ENCODE data around the gene HTR2B.

HTR2B gene

GRCh38 chr2:231115651-231116050, 9.2 kb downstream of the HTR2B start:
- H3K27ac ChIP-seq (ENCODE audit: insufficient read depth in 1 of 2, low read depth in 1 of 2, low read length in 2 of 2, poor library complexity in 1 of 2, severe bottlenecking in 2 of 2): no peak overlapping the region

GRCh38 chr2:231113489-231113888, 11.4 kb downstream of the HTR2B start:
- H3K36me3 ChIP-seq (ENCODE audit: control insufficient read depth in 4 of 4, insufficient read depth in 4 of 4, low read length in 3 of 4): peaks cover 0 to 25% (median 9%) of the 10 kb centered on the region in 4 experiments
- POLR2A ChIA-PET: no interaction called here
- no peak overlapping the region for H3K27ac ChIP-seq (ENCODE audit: insufficient read depth in 1 of 2, low read depth in 1 of 2, low read length in 2 of 2, poor library complexity in 1 of 2, severe bottlenecking in 2 of 2)
- no peak overlapping the region for H3K4me3 ChIP-seq (ENCODE audit: control insufficient read depth in 1 of 7, extremely low read depth in 1 of 7, insufficient read depth in 4 of 7, low read depth in 2 of 7, low read length in 6 of 7)
- DNase-seq: no peak
- H3K27me3 ChIP-seq (replicated peaks in 2 of 5; ENCODE audit: control insufficient read depth in 4 of 5, insufficient read depth in 5 of 5, low read length in 4 of 5): no peaks in the 10 kb centered on the region
- WGBS (ENCODE audit: insufficient coverage): no CpG with 5 or more reads among the region's 5 CpGs
- H3K4me1 ChIP-seq (ENCODE audit: control extremely low read depth in 1 of 4, control insufficient read depth in 4 of 4, insufficient read depth in 4 of 4, low read length in 3 of 4): no peaks in the 10 kb centered on the region
- CTCF ChIA-PET: no interaction called here
- H3K9me3 ChIP-seq (ENCODE audit: control extremely low read depth in 1 of 5, control insufficient read depth in 4 of 5, insufficient read depth in 2 of 5, low read depth in 1 of 5, low read length in 4 of 5): no peaks in the 10 kb centered on the region

More at GRCh38 chr2:231115651-231116050, 9.2 kb downstream of the HTR2B start:
- ChIA-PET POLR2A (no interaction called here), CTCF (interaction anchor here (1.4 kb wide), 1 partner anchor 14 kb away, joined by 3 read pairs; no protein-coding TSS in a partner anchor)
- H3K4me3 ChIP-seq (ENCODE audit: control insufficient read depth in 1 of 7, extremely low read depth in 1 of 7, insufficient read depth in 4 of 7, low read depth in 2 of 7, low read length in 6 of 7): no peak overlapping the region
- H3K36me3 ChIP-seq (ENCODE audit: control insufficient read depth in 4 of 4, insufficient read depth in 4 of 4, low read length in 3 of 4): peaks cover 0 to 15% (median 3%) of the 10 kb centered on the region in 4 experiments
- no peaks in the 10 kb centered on the region for H3K27me3 ChIP-seq (replicated peaks in 2 of 5; ENCODE audit: control insufficient read depth in 4 of 5, insufficient read depth in 5 of 5, low read length in 4 of 5)
- H3K9me3 ChIP-seq (ENCODE audit: control extremely low read depth in 1 of 5, control insufficient read depth in 4 of 5, insufficient read depth in 2 of 5, low read depth in 1 of 5, low read length in 4 of 5): no peaks in the 10 kb centered on the region
- WGBS (ENCODE audit: insufficient coverage): 100% methylated on average over 2 of the region's 2 CpGs
- no peak for DNase-seq
- no peaks in the 10 kb centered on the region for H3K4me1 ChIP-seq (ENCODE audit: control extremely low read depth in 1 of 4, control insufficient read depth in 4 of 4, insufficient read depth in 4 of 4, low read length in 3 of 4)

- no peak for DNase-seq
- no peaks in the 10 kb centered on the region for H3K27me3 ChIP-seq (replicated peaks in 2 of 5; ENCODE audit: control insufficient read depth in 4 of 5, insufficient read depth in 5 of 5, low read length in 4 of 5)
- H3K9me3 ChIP-seq (ENCODE audit: control extremely low read depth in 1 of 5, control insufficient read depth in 4 of 5, insufficient read depth in 2 of 5, low read depth in 1 of 5, low read length in 4 of 5): no peaks in the 10 kb centered on the region
- CTCF ChIA-PET: interaction anchor here (0.8 to 0.9 kb wide), 2 partner anchors 9 to 13 kb away, joined by 3 read pairs; partner anchors contain the start of gene HTR2B
- no peak overlapping the region for H3K4me3 ChIP-seq (ENCODE audit: control insufficient read depth in 1 of 7, extremely low read depth in 1 of 7, insufficient read depth in 4 of 7, low read depth in 2 of 7, low read length in 6 of 7)
- H3K27ac ChIP-seq (ENCODE audit: insufficient read depth in 1 of 2, low read depth in 1 of 2, low read length in 2 of 2, poor library complexity in 1 of 2, severe bottlenecking in 2 of 2): no peak overlapping the region
- POLR2A ChIA-PET: no interaction called here
- H3K4me1 ChIP-seq (ENCODE audit: control extremely low read depth in 1 of 4, control insufficient read depth in 4 of 4, insufficient read depth in 4 of 4, low read length in 3 of 4): no peaks in the 10 kb centered on the region
- 100% methylated on average over 1 of the region's 1 CpG for WGBS (ENCODE audit: insufficient coverage)
- H3K36me3 ChIP-seq (ENCODE audit: control insufficient read depth in 4 of 4, insufficient read depth in 4 of 4, low read length in 3 of 4): peaks cover 4 to 31% (median 12%) of the 10 kb centered on the region in 4 experiments
Measured at GRCh38 chr2:231111987-231112386, 12.9 kb downstream of the HTR2B start.

GRCh38 chr2:231110551-231110950, 14.3 kb downstream of the HTR2B start:
- no peaks in the 10 kb centered on the region for H3K4me1 ChIP-seq (ENCODE audit: control extremely low read depth in 1 of 4, control insufficient read depth in 4 of 4, insufficient read depth in 4 of 4, low read length in 3 of 4)
- CTCF ChIA-PET: interaction anchor here (0.8 to 1.6 kb wide), 6 partner anchors 10 to 342 kb away, joined by 3 to 5 read pairs (median 4); no protein-coding TSS in a partner anchor
- WGBS (ENCODE audit: insufficient coverage): 100% methylated on average over 1 of the region's 1 CpG

GRCh38 chr2:231104115-231104713, 20.6 kb downstream of the HTR2B start:
- ChIA-PET CTCF (interaction anchor here (0.6 to 4.1 kb wide), 25 partner anchors 9 to 497 kb away, joined by 3 to 49 read pairs (median 4); no protein-coding TSS in a partner anchor), POLR2A (interaction anchor here (2.9 kb wide), 1 partner anchor 349 kb away, joined by 12 read pairs; no protein-coding TSS in a partner anchor)
- Histone ChIP-seq H3K27me3 (replicated peaks in 2 of 5; ENCODE audit: control insufficient read depth in 4 of 5, insufficient read depth in 5 of 5, low read length in 4 of 5) (no peaks in the 10 kb centered on the region), H3K27ac (ENCODE audit: insufficient read depth in 1 of 2, low read depth in 1 of 2, low read length in 2 of 2, poor library complexity in 1 of 2, severe bottlenecking in 2 of 2) (no peak overlapping the region), H3K4me3 (ENCODE audit: control insufficient read depth in 1 of 7, extremely low read depth in 1 of 7, insufficient read depth in 4 of 7, low read depth in 2 of 7, low read length in 6 of 7) (no peak overlapping the region), H3K4me1 (ENCODE audit: control extremely low read depth in 1 of 4, control insufficient read depth in 4 of 4, insufficient read depth in 4 of 4, low read length in 3 of 4) (no peaks in the 10 kb centered on the region), H3K9me3 (ENCODE audit: control extremely low read depth in 1 of 5, control insufficient read depth in 4 of 5, insufficient read depth in 2 of 5, low read depth in 1 of 5, low read length in 4 of 5) (peaks cover 0 to 16% (median 9%) of the 10 kb centered on the region in 5 experiments), H3K36me3 (ENCODE audit: control insufficient read depth in 4 of 4, insufficient read depth in 4 of 4, low read length in 3 of 4) (peaks cover 12 to 36% (median 27%) of the 10 kb centered on the region in 4 experiments)
- peak; percentile 69 to 86 (median 80) for DNase-seq
- 0% methylated on average over 1 of the region's 3 CpGs for WGBS (ENCODE audit: insufficient coverage)

More at GRCh38 chr2:231110551-231110950, 14.3 kb downstream of the HTR2B start:
- peaks cover 4 to 27% (median 12%) of the 10 kb centered on the region in 4 experiments for H3K36me3 ChIP-seq (ENCODE audit: control insufficient read depth in 4 of 4, insufficient read depth in 4 of 4, low read length in 3 of 4)
- no peak overlapping the region for H3K4me3 ChIP-seq (ENCODE audit: control insufficient read depth in 1 of 7, extremely low read depth in 1 of 7, insufficient read depth in 4 of 7, low read depth in 2 of 7, low read length in 6 of 7)
- H3K27me3 ChIP-seq (replicated peaks in 2 of 5; ENCODE audit: control insufficient read depth in 4 of 5, insufficient read depth in 5 of 5, low read length in 4 of 5): no peaks in the 10 kb centered on the region
- POLR2A ChIA-PET: interaction anchor here (0.6 kb wide), 1 partner anchor 305 kb away, joined by 3 read pairs; no protein-coding TSS in a partner anchor
- no peak for DNase-seq
- H3K27ac ChIP-seq (ENCODE audit: insufficient read depth in 1 of 2, low read depth in 1 of 2, low read length in 2 of 2, poor library complexity in 1 of 2, severe bottlenecking in 2 of 2): no peak overlapping the region
- no peaks in the 10 kb centered on the region for H3K9me3 ChIP-seq (ENCODE audit: control extremely low read depth in 1 of 5, control insufficient read depth in 4 of 5, insufficient read depth in 2 of 5, low read depth in 1 of 5, low read length in 4 of 5)

- H3K9me3 ChIP-seq (ENCODE audit: control extremely low read depth in 1 of 5, control insufficient read depth in 4 of 5, insufficient read depth in 2 of 5, low read depth in 1 of 5, low read length in 4 of 5): peaks cover 0 to 25% (median 11%) of the 10 kb centered on the region in 5 experiments
- ChIA-PET CTCF (interaction anchor here (0.5 to 4.1 kb wide), 9 partner anchors 8 to 351 kb away, joined by 3 to 49 read pairs (median 5); no protein-coding TSS in a partner anchor), POLR2A (interaction anchor here (2.9 kb wide), 1 partner anchor 350 kb away, joined by 12 read pairs; no protein-coding TSS in a partner anchor)
- WGBS (ENCODE audit: insufficient coverage): no CpG with 5 or more reads among the region's 2 CpGs
- H3K36me3 ChIP-seq (ENCODE audit: control insufficient read depth in 4 of 4, insufficient read depth in 4 of 4, low read length in 3 of 4): peaks cover 6 to 41% (median 28%) of the 10 kb centered on the region in 4 experiments
- no peaks in the 10 kb centered on the region for H3K4me1 ChIP-seq (ENCODE audit: control extremely low read depth in 1 of 4, control insufficient read depth in 4 of 4, insufficient read depth in 4 of 4, low read length in 3 of 4)
- no peaks in the 10 kb centered on the region for H3K27me3 ChIP-seq (replicated peaks in 2 of 5; ENCODE audit: control insufficient read depth in 4 of 5, insufficient read depth in 5 of 5, low read length in 4 of 5)
- H3K27ac ChIP-seq (ENCODE audit: insufficient read depth in 1 of 2, low read depth in 1 of 2, low read length in 2 of 2, poor library complexity in 1 of 2, severe bottlenecking in 2 of 2): no peak overlapping the region
- no peak for DNase-seq
- no peak overlapping the region for H3K4me3 ChIP-seq (ENCODE audit: control insufficient read depth in 1 of 7, extremely low read depth in 1 of 7, insufficient read depth in 4 of 7, low read depth in 2 of 7, low read length in 6 of 7)
Measured at GRCh38 chr2:231102772-231103171, 22.1 kb downstream of the HTR2B start.

GRCh38 chr2:231100990-231101389, 23.9 kb downstream of the HTR2B start:
- Histone ChIP-seq H3K36me3 (ENCODE audit: control insufficient read depth in 4 of 4, insufficient read depth in 4 of 4, low read length in 3 of 4) (peaks cover 4 to 56% (median 33%) of the 10 kb centered on the region in 4 experiments), H3K9me3 (ENCODE audit: control extremely low read depth in 1 of 5, control insufficient read depth in 4 of 5, insufficient read depth in 2 of 5, low read depth in 1 of 5, low read length in 4 of 5) (peaks cover 0 to 25% (median 15%) of the 10 kb centered on the region in 5 experiments), H3K4me3 (ENCODE audit: control insufficient read depth in 1 of 7, extremely low read depth in 1 of 7, insufficient read depth in 4 of 7, low read depth in 2 of 7, low read length in 6 of 7) (no peak overlapping the region), H3K27me3 (replicated peaks in 2 of 5; ENCODE audit: control insufficient read depth in 4 of 5, insufficient read depth in 5 of 5, low read length in 4 of 5) (no peaks in the 10 kb centered on the region), H3K4me1 (ENCODE audit: control extremely low read depth in 1 of 4, control insufficient read depth in 4 of 4, insufficient read depth in 4 of 4, low read length in 3 of 4) (no peaks in the 10 kb centered on the region), H3K27ac (ENCODE audit: insufficient read depth in 1 of 2, low read depth in 1 of 2, low read length in 2 of 2, poor library complexity in 1 of 2, severe bottlenecking in 2 of 2) (no peak overlapping the region)
- WGBS (ENCODE audit: insufficient coverage): 100% methylated on average over 2 of the region's 4 CpGs
- DNase-seq: no peak
- ChIA-PET POLR2A (no interaction called here), CTCF (interaction anchor here (0.6 to 4.1 kb wide), 5 partner anchors 47 to 353 kb away, joined by 3 to 49 read pairs (median 4); no protein-coding TSS in a partner anchor)

All from common myeloid progenitor, CD34-positive (primary cell).